T-helper 1 cell treated with Interleukin-12 subunit alpha and Interleukin-12 subunit beta and Interleukin-4 antibody, amounts not matched to agents 30 ng/mL and 1 ng/mL, for 36 hours (primary cell): ENCODE results near the gene NPLOC4. TPM values are rescaled to one million over a fixed set of nuclear protein-coding genes. Genes with fewer than 3 reads are reported as not detected.
"Not testable (repeated sequence)": the region's sequence is repeated elsewhere in the genome, so short reads cannot be mapped to it uniquely, and the experiment has no call there.

Experiments used
- intact Hi-C: fragments of 100-400 bp; cut with micrococcal nuclease; formaldehyde crosslinking; loops from one replicate; pipeline ENCODE4 v1.15.1; 2024
- total RNA-seq: library from RNA; stranded (reverse); gene quantifications from 2 replicates; pipeline ENCODE4 v1.2.3, GENCODE V29; 2022

NPLOC4 gene
- total RNA-seq = 133 and 140 TPM in 2 replicates

DNA sequence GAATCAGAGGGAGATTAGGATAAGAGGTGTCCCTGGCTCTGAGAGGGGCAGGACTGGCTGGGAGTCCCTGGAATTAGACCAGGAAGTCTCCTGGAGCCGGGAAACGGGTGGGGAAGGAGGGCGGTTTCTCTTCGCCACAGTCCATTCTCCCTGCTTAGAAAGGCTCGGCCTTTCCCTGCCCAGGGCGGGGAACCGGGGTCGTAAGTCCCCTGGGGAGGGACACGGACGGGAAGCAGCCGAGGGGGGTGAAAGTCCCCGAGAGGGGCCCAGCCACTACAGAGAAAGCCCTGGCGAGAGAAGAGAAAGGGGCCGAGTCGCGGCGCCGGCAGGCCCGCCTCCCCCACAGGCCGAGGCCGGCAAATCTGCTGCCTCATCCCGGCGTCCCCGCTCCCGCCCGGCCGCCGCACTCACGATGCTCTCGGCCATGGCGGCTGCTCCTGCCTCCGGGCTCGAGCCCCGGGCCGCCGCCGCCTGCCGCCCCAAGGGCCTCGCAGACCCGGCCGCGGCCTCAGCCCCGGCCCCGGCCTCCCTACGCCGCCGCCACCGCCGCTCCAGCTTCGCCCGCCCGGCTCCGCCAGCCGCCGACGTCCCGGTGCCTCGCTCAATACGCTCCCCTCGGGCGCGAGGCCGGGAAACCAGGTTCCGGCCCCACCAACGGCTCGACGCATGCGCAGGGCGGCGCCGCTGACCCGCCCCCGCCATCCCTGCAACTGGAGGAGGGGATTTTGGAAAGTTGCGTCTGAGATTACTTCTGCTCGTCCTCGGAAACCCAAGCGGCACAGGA, at the start of gene NPLOC4, which contains the start of gene TSPAN10:
TSS of gene NPLOC4 (minus strand) at position 608 of the 784 bp plus-strand sequence. CDS start at position 426, 182 bp downstream.
TSS of gene TSPAN10 (plus strand) at position 692 of the 784 bp plus-strand sequence. CDS start 5,217 bp downstream, outside the sequence.
- intact Hi-C loops = loop anchor here (1.0 kb wide), 2 partner anchors 30 to 47 kb away; partner anchors contain the start of genes ARL16, CCDC137 and OXLD1

- intact Hi-C loops = no loop called here
Observed at GRCh38 chr17:81686614-81687013, 49.7 kb upstream of the NPLOC4 start.

GRCh38 chr17:81685108-81685507, 48.2 kb upstream of the NPLOC4 start:
- intact Hi-C loops = no loop called here

DNA sequence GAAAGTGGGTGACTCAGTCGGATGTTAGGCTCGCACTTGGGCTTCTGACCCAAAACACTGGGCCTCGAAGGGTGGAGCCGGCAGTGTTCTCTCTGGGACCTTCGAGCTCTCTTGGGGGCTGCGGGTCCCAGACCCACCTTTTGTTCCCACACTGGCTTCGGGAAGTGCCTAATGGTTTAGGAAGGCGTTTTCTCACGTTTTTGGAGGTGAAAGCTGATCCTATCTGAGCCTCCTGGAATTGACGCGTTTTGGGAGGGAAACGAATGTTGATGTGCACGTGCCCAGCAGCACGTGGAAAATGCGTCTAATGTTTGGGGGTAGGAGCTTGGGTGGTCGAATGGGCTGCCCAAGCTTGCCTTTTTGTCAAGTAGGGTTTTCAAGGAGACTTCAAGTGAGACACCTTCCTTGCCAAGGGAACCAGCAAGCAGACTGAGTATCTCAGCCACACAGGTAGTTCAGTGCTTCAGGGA, 47.6 kb upstream of the NPLOC4 start:
- intact Hi-C loops = loop anchor here (5.0 kb wide), 1 partner anchor 132 kb away; the partner anchor contains the start of gene FAAP100

DNA sequence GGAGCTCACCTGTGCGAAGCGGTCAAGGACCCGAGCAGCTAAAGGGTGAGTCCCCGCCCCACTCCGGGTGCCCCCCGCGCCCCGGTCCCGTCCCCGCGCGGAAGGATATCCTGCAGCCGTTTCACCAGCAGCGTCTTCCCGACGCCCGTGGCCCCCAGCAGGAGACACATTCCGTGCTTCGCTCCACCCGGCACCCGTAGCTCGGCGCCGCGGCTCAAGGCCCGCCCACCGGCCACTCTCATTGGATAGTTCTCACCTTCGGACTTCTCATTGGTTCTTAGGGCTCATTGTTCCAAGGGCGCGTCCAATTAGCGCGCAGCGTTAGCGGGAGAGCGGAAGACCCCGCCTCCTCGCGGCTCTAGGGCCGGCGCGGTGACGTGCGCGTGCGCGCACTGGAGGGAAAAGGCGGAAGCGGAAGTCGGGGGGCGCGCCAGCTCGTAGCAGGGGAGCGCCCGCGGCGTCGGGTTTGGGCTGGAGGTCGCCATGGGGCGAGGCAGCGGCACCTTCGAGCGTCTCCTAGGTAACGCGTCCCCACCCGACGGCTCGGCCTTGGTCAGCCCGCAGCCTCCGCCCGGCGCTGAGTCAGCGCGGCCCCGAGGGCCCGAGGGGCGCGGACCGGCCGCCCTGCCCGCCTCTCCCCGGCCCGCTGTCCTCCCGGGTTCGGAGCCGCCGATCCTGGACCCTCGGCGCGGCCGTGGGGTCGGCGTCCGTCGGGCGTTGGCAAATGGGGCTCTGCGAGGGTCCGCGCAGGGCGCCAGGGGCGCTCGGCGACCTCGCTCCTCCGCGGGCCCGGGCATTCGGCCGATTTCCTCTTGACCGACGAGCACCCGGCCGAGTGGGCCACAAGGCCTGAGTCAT, 46.9 kb upstream of the NPLOC4 start, which contains the start of the genes ARL16 and HGS:
TSS of gene ARL16 (minus strand) at position 214 of the 858 bp plus-strand sequence. CDS start at position 170, 44 bp downstream.
TSS of gene HGS (plus strand) at position 428 of the 858 bp plus-strand sequence. CDS start at position 484, 56 bp downstream.
- intact Hi-C loops = loop anchor here (1.0 to 5.0 kb wide), 5 partner anchors 18 to 177 kb away; partner anchors contain the start of genes CCDC137, FAAP100, MRPL12 and NPLOC4

DNA sequence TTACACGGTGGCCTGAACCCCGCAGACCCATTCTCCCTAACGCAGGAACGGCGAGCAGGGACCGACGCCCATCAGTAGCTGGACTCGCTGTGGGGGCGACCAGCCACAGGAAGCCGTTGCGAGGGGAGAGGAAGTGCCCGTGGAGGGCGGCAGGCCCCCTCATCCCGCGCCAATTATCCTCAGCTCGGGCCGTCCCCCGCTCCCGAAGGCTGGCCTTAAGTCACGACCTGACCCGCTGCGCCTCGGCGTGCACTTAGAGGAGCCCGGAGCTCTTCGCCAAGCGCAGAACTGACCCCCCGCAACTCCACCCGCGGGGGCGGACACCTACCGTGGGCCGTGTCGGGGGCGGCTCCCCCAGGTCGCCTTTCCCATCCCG, 46.3 kb upstream of the NPLOC4 start:
- intact Hi-C loops = loop anchor here (1.0 to 5.0 kb wide), 5 partner anchors 17 to 178 kb away; partner anchors contain the start of genes CCDC137, FAAP100, MRPL12 and NPLOC4

DNA sequence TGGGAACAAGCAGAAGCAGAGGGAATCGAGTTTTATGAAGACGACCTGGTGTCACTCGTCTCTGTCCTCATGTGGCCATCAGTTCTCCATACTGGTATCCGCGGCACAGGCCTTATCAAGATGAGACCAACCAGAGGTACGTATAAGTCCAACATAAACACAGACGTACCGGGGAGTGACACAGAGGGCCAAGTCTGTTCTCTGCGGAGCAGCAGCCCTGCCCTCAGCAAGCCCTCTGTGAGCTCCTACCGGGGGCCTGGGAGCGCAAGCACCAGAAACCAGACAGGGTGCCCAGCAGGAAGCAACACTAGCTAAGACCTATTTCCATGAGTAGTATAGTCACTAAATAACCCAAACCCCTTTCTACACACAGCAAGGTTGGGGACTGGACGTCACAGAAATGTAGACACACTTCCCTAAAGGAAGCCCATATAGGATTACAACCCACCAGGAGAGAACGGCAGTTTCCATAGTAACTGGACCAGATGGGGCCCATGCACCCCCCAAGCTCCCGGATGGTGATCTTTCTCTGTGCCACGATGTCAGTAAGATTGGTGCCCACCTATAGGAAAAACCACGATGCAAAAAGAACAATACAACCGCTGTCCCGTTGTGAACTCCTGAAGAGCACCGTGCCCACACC, 45.8 kb upstream of the NPLOC4 start:
- intact Hi-C loops = loop anchor here (1.0 to 5.0 kb wide), 5 partner anchors 16 to 178 kb away; partner anchors contain the start of genes CCDC137, FAAP100, MRPL12 and NPLOC4

GRCh38 chr17:81681672-81682071, 44.8 kb upstream of the NPLOC4 start:
- intact Hi-C loops = loop anchor here (2.0 to 5.0 kb wide), 2 partner anchors 129 to 179 kb away; partner anchors contain the start of genes FAAP100 and P4HB

DNA sequence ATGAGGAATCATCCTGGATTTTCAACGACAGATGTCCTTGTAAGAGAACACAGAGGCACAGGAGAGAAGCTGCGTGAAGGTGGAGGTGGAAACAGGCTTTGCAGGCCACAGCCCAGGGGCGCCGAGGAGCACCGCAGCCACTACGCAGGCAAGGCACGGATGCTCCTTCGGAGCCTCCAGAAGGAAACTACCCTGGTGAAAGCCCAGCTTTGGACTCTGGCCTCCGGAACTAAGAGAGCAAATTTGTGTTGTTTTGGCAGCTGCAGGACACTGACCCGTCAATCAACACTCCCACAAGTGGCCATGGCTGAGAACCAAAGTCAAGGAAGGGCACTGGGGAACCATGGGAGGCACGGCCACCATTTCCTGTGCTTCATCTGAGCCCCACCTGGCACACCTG, 43.2 kb upstream of the NPLOC4 start:
- intact Hi-C loops = loop anchor here (5.0 kb wide), 1 partner anchor 128 kb away; the partner anchor contains the start of gene FAAP100

DNA sequence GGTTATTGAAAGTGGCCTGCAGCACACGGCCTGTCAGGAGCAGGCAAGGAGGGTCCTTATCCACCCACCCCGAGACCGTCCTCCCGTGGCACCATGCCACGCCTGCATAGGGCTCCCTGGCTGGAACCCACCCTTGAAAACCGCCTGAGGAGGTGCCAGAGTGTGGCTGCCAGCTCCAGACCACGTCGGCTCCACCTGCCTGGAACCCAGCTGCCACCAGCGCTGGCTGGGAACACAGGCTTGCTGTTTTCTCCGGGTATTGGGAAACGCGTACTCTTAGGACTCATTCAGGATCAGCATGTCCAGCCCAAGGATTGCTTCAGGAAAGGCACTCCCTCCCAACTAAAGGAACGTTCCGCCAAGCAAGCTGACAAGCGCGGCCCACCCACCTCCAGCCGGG, 40.0 kb upstream of the NPLOC4 start:
- intact Hi-C loops = no loop called here

DNA sequence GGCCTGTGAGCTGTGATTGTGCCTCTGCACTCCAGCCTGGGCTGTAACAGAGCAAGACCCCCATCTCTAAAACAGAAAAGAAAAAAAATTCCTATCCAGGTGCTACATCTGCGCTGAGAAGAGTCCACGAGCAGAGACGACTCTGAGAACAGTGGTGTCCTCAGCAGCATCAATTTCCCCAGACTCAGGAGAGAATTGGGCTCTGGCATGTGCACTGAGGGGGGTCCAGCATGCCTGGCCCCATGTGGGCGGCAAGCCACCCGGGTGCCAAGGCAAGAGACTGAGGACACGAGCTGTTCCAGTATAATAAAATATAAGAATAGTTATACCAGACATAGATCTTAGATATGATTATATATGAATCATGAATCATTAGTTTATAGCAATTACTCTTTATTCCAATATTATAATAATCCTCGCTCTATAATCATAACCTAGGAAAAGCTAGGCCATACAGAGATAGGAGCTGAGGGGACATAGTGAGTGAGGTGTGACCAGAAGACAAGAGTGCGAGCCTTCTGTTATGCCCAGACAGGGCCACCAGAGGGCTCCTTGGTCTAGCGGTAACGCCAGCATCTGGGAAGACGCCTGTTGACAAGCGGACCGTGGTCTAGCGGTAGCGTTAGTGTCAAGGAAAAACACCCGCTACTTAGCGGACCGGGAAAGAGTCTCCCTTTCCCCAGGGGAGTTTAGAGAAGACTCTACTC, 38.8 kb upstream of the NPLOC4 start:
- intact Hi-C loops = not testable (repeated sequence)

DNA sequence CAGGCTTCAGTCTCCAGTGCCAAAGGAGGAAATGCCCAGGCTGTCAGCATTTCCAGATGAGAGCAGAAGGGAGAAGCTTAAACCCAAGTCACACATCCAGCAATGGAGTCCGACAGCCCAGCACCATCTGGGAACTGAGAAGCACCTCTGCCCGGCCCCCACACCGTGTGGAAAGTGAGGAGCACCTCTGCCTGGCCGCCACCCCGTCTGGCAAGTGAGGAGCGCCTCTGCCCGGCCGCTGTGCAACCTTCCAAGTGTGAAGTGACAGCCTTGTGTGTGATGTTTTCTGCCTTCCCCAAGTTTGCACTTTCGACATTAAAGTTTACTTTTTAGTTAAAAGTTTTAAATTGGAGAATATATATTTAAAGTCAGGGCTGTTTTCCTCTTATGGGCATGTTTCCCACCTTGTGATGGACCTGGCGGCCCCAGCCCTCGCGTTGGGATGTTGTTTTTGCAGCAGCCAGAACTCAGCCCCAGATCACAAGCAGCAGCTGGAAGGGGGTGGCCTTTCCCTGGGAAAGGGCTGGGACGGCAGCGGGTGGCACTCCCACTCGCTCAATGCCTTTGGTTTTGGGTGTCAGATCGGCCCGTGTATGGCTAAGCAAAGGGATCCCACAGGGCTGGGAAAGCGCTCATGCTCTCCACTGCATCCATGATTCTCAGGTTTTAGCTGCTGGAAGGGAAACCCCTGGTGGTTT, 36.8 kb upstream of the NPLOC4 start:
- intact Hi-C loops = no loop called here

DNA sequence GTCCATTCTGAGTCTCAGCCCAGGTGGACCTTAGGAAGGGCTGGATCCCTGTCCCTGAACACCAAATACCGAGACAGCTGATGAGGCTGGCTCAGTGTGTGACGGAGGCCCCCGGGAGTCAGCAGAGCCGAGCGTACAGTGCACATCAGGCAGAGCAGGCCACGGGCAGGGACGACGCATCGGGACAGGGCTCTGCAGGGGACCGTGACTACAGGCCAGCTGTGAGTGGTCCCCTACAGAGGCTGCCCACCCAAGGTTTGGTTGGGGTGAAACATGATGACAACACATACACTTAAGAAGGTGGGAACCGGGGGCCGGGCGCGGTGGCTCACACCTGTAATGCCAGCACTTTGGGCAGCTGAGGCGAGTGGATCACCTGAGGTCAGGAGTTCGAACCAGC, 36.0 kb upstream of the NPLOC4 start:
- intact Hi-C loops = no loop called here

GRCh38 chr17:81672504-81672903, 35.6 kb upstream of the NPLOC4 start:
- intact Hi-C loops = no loop called here

GRCh38 chr17:81667754-81668153, 30.8 kb upstream of the NPLOC4 start:
- intact Hi-C loops = no loop called here

DNA sequence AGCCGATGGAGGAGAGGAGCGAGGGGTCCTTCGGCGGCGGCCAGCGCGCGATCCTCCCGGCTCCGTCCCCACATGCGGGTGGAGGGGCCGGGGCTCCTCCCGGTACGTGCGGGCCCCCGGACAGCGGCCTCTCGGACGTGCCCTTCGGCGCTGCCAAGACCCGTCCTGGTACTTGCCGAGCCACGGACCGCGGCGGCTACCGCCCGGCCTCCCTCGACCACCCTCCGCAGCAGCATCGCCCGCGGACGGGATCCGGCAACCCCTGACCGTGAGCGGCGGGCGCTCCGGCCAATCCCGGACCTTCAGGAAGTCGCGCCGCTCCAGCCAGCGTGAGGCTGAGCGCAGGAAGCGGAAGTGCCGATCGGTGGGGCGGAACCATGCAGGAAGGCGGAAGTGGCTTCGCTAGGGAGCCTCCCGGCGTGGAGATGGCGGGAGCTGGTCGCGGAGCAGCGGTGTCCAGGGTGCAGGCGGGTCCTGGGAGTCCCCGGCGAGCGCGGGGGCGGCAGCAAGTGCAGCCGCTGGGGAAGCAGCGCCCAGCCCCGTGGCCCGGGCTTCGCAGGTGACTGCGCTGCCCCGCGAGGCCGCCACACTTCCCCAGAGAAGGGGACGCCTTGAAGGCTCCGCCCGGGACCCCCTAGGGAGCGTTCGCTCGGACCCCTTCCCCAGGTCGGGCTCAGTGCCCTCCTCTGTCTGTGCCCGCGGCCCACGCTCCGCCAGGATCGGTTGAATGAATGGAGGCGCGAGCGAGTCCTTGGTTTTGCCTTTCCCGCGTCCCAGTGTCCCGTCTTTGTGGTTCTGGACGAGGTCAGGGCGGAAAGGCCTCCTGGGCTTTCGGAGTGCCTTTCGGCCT, 29.7 kb upstream of the NPLOC4 start, which contains the start of the genes CCDC137 and OXLD1:
TSS of gene CCDC137 (plus strand) at position 396 of the 850 bp plus-strand sequence. CDS start at position 426, 30 bp downstream.
TSS of gene OXLD1 (minus strand) at position 264 of the 850 bp plus-strand sequence. CDS start at position 236, 28 bp downstream.
- intact Hi-C loops = loop anchor here (1.0 kb wide), 4 partner anchors 17 to 46 kb away; partner anchors contain the start of genes ARL16, MRPL12, NPLOC4 and SLC25A10

DNA sequence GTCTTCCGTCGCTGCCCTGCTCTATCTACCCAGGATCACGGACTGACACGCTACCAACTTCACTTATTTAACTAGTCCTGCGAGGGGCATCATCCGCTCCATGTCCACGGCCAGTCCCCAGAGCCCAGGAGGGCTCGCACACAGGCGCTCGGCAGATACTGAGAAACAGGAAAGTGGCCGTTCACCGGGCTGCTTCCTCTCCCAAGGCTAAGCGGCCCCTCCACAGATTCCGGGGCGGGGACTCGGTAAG, 29.1 kb upstream of the NPLOC4 start:
- intact Hi-C loops = loop anchor here (1.0 kb wide), 4 partner anchors 17 to 46 kb away; partner anchors contain the start of genes ARL16, MRPL12, NPLOC4 and SLC25A10
